ENCODE data around the gene MYADML2.

MYADML2 gene

DNA sequence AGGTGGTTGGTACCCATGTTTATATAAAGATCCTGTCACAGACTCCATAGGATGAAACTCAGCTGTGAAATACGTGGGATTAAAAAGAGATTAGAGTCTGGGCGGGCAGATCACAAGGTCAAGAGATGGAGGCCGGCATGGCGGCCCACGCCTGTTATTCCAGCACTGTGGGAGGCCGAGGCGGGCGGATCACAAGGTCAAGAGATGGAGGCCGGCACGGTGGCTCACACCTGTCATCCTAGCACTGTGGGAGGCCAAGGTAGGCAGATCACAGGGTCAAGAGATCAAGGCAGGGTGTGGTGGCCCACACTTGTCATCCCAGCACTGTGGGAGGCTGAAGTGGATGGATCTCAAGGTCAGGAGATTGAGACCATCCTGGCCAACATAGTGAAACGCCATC is 51.6 kb downstream of the MYADML2 start:
- no peak for DNase-seq

DNA sequence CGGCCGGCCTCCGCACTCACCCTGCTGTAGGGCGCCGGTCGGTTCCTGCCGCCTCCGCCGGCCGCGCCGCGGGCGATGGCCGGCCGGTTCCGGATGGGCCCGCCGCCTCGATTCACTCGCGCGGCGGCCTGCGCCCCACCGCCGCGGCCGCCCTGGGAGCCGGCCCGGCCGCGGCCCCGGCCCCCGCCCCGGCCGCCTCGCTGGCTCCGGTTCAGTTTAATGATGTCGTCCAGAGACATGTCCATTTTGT is 55.8 kb downstream of the MYADML2 start:
- no peak for DNase-seq

DNA sequence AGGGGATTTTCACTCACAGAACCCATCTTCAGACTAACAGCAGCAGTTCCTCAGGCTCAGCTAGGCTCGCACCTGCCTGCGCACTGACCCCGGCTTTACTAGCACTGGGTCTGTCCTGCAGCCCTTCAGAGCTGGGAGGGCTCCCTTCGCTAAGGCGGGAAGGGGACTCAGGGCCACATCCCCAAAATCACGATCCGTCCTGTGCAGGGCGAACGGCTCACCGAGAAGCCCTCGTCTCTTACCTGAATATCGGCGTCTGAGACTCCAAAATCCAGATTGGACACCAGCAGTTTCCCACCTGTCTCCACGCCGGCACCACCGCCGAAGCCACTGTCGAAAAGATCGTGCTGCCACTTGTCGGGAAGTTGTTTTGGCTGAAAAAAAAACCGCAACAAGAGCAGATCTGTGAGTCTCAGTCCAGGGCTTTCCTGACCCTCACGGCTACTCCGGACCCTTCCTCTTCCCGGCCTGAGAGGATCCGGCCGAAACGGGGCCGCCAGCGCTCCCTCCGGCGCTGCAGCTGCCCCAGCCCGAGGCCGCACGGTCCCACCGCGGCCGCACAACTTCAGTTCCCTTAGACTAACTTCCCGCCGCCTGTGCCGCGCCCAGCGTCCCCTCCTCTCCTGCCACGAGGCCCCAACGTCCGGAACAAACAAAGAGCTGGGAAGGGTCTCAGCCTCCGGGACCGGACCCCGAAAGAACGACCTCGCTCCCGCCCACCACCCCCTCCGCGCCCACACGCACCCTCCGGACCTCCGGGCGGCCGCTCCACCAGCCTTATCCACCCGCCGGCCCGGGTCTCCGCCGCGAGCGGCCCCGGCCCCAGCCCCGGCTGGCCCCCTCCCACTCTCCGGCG is 56.4 kb downstream of the MYADML2 start:
- no peak for DNase-seq
